Neuronal stem cell (in vitro differentiated cells): ENCODE data around the gene BRD3OS.

Experiments
- DNase-seq: peaks from one replicate; pipeline ENCODE4 v3.0.0-alpha.2; 2013; ENCODE audit warnings: low spot score
- H2AFZ ChIP-seq: one replicate; pipeline ENCODE4 v1.6.1; 2013; ENCODE audit warnings: mild to moderate bottlenecking, low read length, inconsistent platforms
- H2AK5ac ChIP-seq: 2 replicates; pipeline ENCODE4 v1.6.1; 2013; ENCODE audit warnings: low read depth, mild to moderate bottlenecking, inconsistent platforms, low read length, moderate library complexity, mixed read lengths
- H2BK120ac ChIP-seq: 2 replicates; pipeline ENCODE4 v1.6.1; 2013; ENCODE audit warnings: low read depth, mild to moderate bottlenecking, inconsistent platforms, low read length, moderate library complexity, mixed read lengths
- H2BK12ac ChIP-seq: one replicate; pipeline ENCODE4 v1.6.1; 2013; ENCODE audit warnings: low read length, inconsistent platforms
- H2BK15ac ChIP-seq: 2 replicates; pipeline ENCODE4 v1.6.1; 2013; ENCODE audit warnings: mild to moderate bottlenecking, low read length, inconsistent platforms, mixed read lengths
- H2BK5ac ChIP-seq: one replicate; pipeline ENCODE4 v1.6.1; 2013; ENCODE audit warnings: inconsistent platforms, mild to moderate bottlenecking, low read length, moderate library complexity
- H3K14ac ChIP-seq: one replicate; pipeline ENCODE4 v1.6.1; 2013; ENCODE audit warnings: low read length, inconsistent platforms
- H3K18ac ChIP-seq: 2 replicates; pipeline ENCODE4 v1.6.1; 2013; ENCODE audit warnings: low read length, inconsistent platforms
- H3K23ac ChIP-seq: 2 replicates; pipeline ENCODE4 v1.6.1; 2013; ENCODE audit warnings: low read depth, mild to moderate bottlenecking, mixed read lengths, low read length, inconsistent platforms; ENCODE audit not compliant: poor library complexity
- H3K27ac ChIP-seq: replicated peaks from 3 replicates; pipeline ENCODE4 v1.5.1; 2013; ENCODE audit warnings: low read length, inconsistent platforms
- H3K27me3 ChIP-seq, 3 experiments: 2 replicates each; pipeline ENCODE4 v1.6.1; 2013; ENCODE audit warnings: low read length in 3 of 3, mild to moderate bottlenecking in 2 of 3, inconsistent platforms in 1 of 3, low read depth in 1 of 3, mixed read lengths in 1 of 3, moderate library complexity in 1 of 3; ENCODE audit not compliant: control insufficient read depth in 3 of 3, insufficient read depth in 3 of 3
- H3K36me3 ChIP-seq, 2 donors: replicated peaks in 1 of 2; 2 replicates each; pipeline ENCODE4 v1.6.1; 2013; ENCODE audit warnings: low read length in 2 of 2; ENCODE audit not compliant: control insufficient read depth in 2 of 2, insufficient read depth in 2 of 2
- H3K4ac ChIP-seq: 2 replicates; pipeline ENCODE4 v1.6.1; 2013; ENCODE audit warnings: inconsistent platforms, mild to moderate bottlenecking, low read length, moderate library complexity
- H3K4me1 ChIP-seq, 2 donors: 1 replicate in 1 of 2; 2 replicates in 1 of 2; pipeline ENCODE4 v1.6.1; 2013; ENCODE audit warnings: low read length in 2 of 2, low read depth in 1 of 2; ENCODE audit not compliant: control insufficient read depth in 2 of 2, insufficient read depth in 1 of 2
- H3K4me2 ChIP-seq: one replicate; pipeline ENCODE4 v1.6.1; 2013; ENCODE audit warnings: mild to moderate bottlenecking, low read length, inconsistent platforms; ENCODE audit not compliant: insufficient read depth, poor library complexity, severe bottlenecking
- H3K4me3 ChIP-seq, 2 donors: 2 replicates each; pipeline ENCODE4 v1.5.1; 2013; ENCODE audit warnings: low read length in 2 of 2, mild to moderate bottlenecking in 2 of 2, inconsistent platforms in 1 of 2, moderate library complexity in 1 of 2
- H3K79me1 ChIP-seq: one replicate; pipeline ENCODE4 v1.6.1; 2013; ENCODE audit warnings: low read depth, mild to moderate bottlenecking, inconsistent platforms, low read length, moderate library complexity
- H3K9ac ChIP-seq: one replicate; pipeline ENCODE4 v1.6.1; 2013; ENCODE audit warnings: mild to moderate bottlenecking, low read depth, low read length, inconsistent platforms; ENCODE audit not compliant: poor library complexity
- H3K9me3 ChIP-seq, 2 donors: replicated peaks in 1 of 2; 2 replicates each; pipeline versions ENCODE3 to v1.6.1; 2013; ENCODE audit warnings: low read length in 2 of 2, mild to moderate bottlenecking in 2 of 2, inconsistent platforms in 1 of 2, low read depth in 1 of 2, mixed read lengths in 1 of 2, moderate library complexity in 1 of 2; ENCODE audit not compliant: control insufficient read depth in 2 of 2, insufficient read depth in 1 of 2
- H4K8ac ChIP-seq: one replicate; pipeline ENCODE4 v1.6.1; 2013; ENCODE audit warnings: low read depth, mild to moderate bottlenecking, inconsistent platforms, low read length, moderate library complexity
- H4K91ac ChIP-seq: one replicate; pipeline ENCODE4 v1.6.1; 2013; ENCODE audit warnings: low read length, low read depth, mild to moderate bottlenecking, inconsistent platforms; ENCODE audit not compliant: poor library complexity
- WGBS, 2 donors: extraction: QIAGEN DNeasy Blood & Tissue Kit; methylation state at CpG; one replicate each; pipeline ENCODE4 v1.1.7; 2013; ENCODE audit warnings: missing lambda C conversion rate in 2 of 2, mixed read lengths in 1 of 2; ENCODE audit not compliant: insufficient read length in 2 of 2, insufficient replicate concordance in 1 of 2; ENCODE audit errors: extremely low coverage in 2 of 2; 5-methylcytosine and 5-hydroxymethylcytosine counted together

BRD3OS gene

GRCh38 chr9:134024214-134024792, 978 bp upstream of the BRD3OS start:
- H3K18ac ChIP-seq, result no peak overlapping the region
- no peaks in the 10 kb centered on the region for H3K27me3 ChIP-seq
- H3K23ac ChIP-seq, result no peak overlapping the region
- H3K79me1 ChIP-seq, result peaks cover 4% of the 10 kb centered on the region
- H3K4me3 ChIP-seq, result peak overlapping the region in 1 of 2 donors; percentile 21
- H2BK12ac ChIP-seq, result no peak overlapping the region
- no peak overlapping the region for H3K27ac ChIP-seq
- peaks cover 9 to 12% of the 10 kb centered on the region in 2 donors for H3K4me1 ChIP-seq
- H4K8ac ChIP-seq, result no peak overlapping the region
- peaks cover 14 to 30% of the 10 kb centered on the region in 2 donors for H3K36me3 ChIP-seq
- no peak overlapping the region for H2AK5ac ChIP-seq
- no peak overlapping the region for H3K9ac ChIP-seq
- no CpG with 5 or more reads among the region's 4 CpGs for whole genome bisulfite sequencing, 2 donors
- peak; percentile 15 for DNase-seq
- no peaks in the 10 kb centered on the region for H3K9me3 ChIP-seq
- peak overlapping the region; percentile 54 for H2AFZ ChIP-seq
- H3K4me2 ChIP-seq, result no peak overlapping the region
- no peak overlapping the region for H3K4ac ChIP-seq
- no peak overlapping the region for H2BK120ac ChIP-seq
- no peak overlapping the region for H4K91ac ChIP-seq
- no peak overlapping the region for H2BK15ac ChIP-seq
- H2BK5ac ChIP-seq, result no peak overlapping the region
- H3K14ac ChIP-seq, result no peak overlapping the region

GRCh38 chr9:134025606-134026541, 593 bp downstream of the BRD3OS start:
- Histone ChIP-seq H3K4me2 (peak overlapping the region; percentile 59), H4K8ac (no peak overlapping the region), H2AK5ac (peak overlapping the region; percentile 68), H3K79me1 (peaks cover 4% of the 10 kb centered on the region), H3K4me3 (peak overlapping the region; percentile 88 to 97), H4K91ac (no peak overlapping the region), H3K9ac (peak overlapping the region; percentile 81), H2BK12ac (peak overlapping the region; percentile 30), H2BK120ac (no peak overlapping the region), H3K4me1 (peaks cover 9 to 12% of the 10 kb centered on the region in 2 donors), H3K4ac (no peak overlapping the region), H3K27ac (peak overlapping the region; percentile 79), H3K36me3 (peaks cover 19 to 45% of the 10 kb centered on the region in 2 donors), H3K27me3 (no peaks in the 10 kb centered on the region), H2BK15ac (no peak overlapping the region), H3K23ac (peak overlapping the region; percentile 83), H2AFZ (peak overlapping the region; percentile 96), H2BK5ac (peak overlapping the region; percentile 10), H3K14ac (no peak overlapping the region), H3K9me3 (no peaks in the 10 kb centered on the region), H3K18ac (peak overlapping the region; percentile 93)
- peak; percentile 65 for DNase-seq
- WGBS, 2 donors, result no CpG with 5 or more reads among the region's 66 CpGs

GRCh38 chr9:134026581-134026980, 1.3 kb downstream of the BRD3OS start:
- Histone ChIP-seq H3K4ac (no peak overlapping the region), H3K9ac (peak overlapping the region; percentile 75), H3K79me1 (peaks cover 4% of the 10 kb centered on the region), H3K18ac (no peak overlapping the region), H2BK12ac (no peak overlapping the region), H2AFZ (no peak overlapping the region), H4K91ac (no peak overlapping the region), H3K36me3 (peaks cover 23 to 52% of the 10 kb centered on the region in 2 donors), H3K27ac (no peak overlapping the region), H3K14ac (no peak overlapping the region), H2BK120ac (no peak overlapping the region), H2AK5ac (peak overlapping the region; percentile 68), H3K23ac (no peak overlapping the region), H3K4me3 (peak overlapping the region in 1 of 2 donors; percentile 88), H2BK5ac (no peak overlapping the region), H4K8ac (no peak overlapping the region), H3K4me1 (peaks cover 9 to 12% of the 10 kb centered on the region in 2 donors), H2BK15ac (no peak overlapping the region), H3K27me3 (no peaks in the 10 kb centered on the region), H3K4me2 (peak overlapping the region; percentile 59), H3K9me3 (no peaks in the 10 kb centered on the region)
- WGBS, 2 donors, result no CpG with 5 or more reads among the region's 18 CpGs
- no peak for DNase-seq

GRCh38 chr9:134026981-134027380, 1.7 kb downstream of the BRD3OS start:
- no CpG with 5 or more reads among the region's 8 CpGs for WGBS, 2 donors
- Histone ChIP-seq H3K27me3 (no peaks in the 10 kb centered on the region), H4K8ac (no peak overlapping the region), H3K4me2 (no peak overlapping the region), H3K23ac (no peak overlapping the region), H3K9me3 (no peaks in the 10 kb centered on the region), H3K4ac (no peak overlapping the region), H2BK15ac (no peak overlapping the region), H3K27ac (no peak overlapping the region), H3K79me1 (peaks cover 4% of the 10 kb centered on the region), H2BK12ac (no peak overlapping the region), H3K4me3 (peak overlapping the region in 1 of 2 donors; percentile 88), H2BK5ac (no peak overlapping the region), H3K9ac (no peak overlapping the region), H3K18ac (no peak overlapping the region), H3K4me1 (peaks cover 9 to 12% of the 10 kb centered on the region in 2 donors), H2AFZ (no peak overlapping the region), H3K36me3 (peaks cover 26 to 56% of the 10 kb centered on the region in 2 donors), H2BK120ac (no peak overlapping the region), H3K14ac (no peak overlapping the region), H4K91ac (no peak overlapping the region), H2AK5ac (no peak overlapping the region)
- no peak for DNase-seq
